Frontal cortex (tissue), 4 donors: ENCODE data around the gene NSDHL. TPM values are rescaled to one million over a fixed set of nuclear protein-coding genes. Genes with fewer than 3 reads are reported as not detected.
"Not testable (repeated sequence)": the region's sequence is repeated elsewhere in the genome, so short reads cannot be mapped to it uniquely, and the experiment has no call there.

Source experiments
- DNase-seq, 2 donors: peaks; one replicate each; pipeline ENCODE4 v3.0.0; 2012; ENCODE audit warnings: low spot score in 2 of 2
- FAIRE-seq: peaks from 2 replicates; lab custom pipeline; 2012; peaks lifted over from hg19 to GRCh38; lab: Jason Lieb, UNC
- total RNA-seq: library from RNA; depleted of rRNA; stranded (reverse); fragments of >200 nt; gene quantifications from one replicate; pipeline ENCODE4 v1.2.3, GENCODE V29; 2014
- donor health status: control.
- donor health status: control.
- donor health status: control.

The NSDHL gene
- 34.2 TPM for total RNA-seq

GRCh38 chrX:152830312-152831305 is at the start of gene NSDHL, which contains the start of gene CETN2:
TSS of gene NSDHL (plus strand) at chrX:152831063. CDS start at chrX:152846325, 15,262 bp downstream.
TSS of gene CETN2 (minus strand) at chrX:152830757. CDS start at chrX:152830710, 47 bp downstream.
- peak; percentile 94 for FAIRE-seq

DNA sequence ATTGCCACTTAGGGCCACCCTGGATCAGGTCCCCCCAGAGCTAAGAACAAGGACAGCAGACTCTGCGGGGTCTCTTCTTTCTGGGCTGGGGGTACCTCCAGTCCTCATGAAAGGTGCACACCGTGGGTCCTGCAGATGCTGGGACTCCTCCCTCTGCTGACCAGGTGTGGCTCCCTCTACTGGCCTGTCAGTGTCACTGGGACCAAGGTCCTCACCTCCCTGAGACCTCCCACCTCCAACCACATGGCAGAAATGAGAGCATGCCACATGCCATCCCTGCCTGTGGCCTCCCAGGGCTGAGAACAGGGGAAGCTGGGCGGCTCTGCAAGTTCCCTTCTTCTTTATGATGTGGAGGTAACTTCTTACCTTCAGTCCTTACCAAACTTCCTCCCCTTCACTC is 43.8 kb upstream of the NSDHL start:
- not testable (repeated sequence) for FAIRE-seq, DNase-seq

More at GRCh38 chrX:152830312-152831305, at the start of gene NSDHL, which contains the start of gene CETN2:
- DNase-seq, result peak; percentile 85 to 92

GRCh38 chrX:152798945-152799344 is 31.9 kb upstream of the NSDHL start:
- FAIRE-seq (no peak), DNase-seq (no peak)

- DNase-seq, result no peak
- no peak for FAIRE-seq
These were observed 24.8 kb upstream of the NSDHL start for GRCh38 chrX:152806035-152806434.

- FAIRE-seq (no peak), DNase-seq (peak in 1 of 2 donors; percentile 20)
These were observed 20.5 kb upstream of the NSDHL start for GRCh38 chrX:152810403-152810802.

- FAIRE-seq (no peak), DNase-seq (no peak)
These were observed 17.7 kb upstream of the NSDHL start for GRCh38 chrX:152813206-152813605.

GRCh38 chrX:152814048-152814447 is 16.8 kb upstream of the NSDHL start:
- FAIRE-seq, result no peak
- no peak for DNase-seq

DNA sequence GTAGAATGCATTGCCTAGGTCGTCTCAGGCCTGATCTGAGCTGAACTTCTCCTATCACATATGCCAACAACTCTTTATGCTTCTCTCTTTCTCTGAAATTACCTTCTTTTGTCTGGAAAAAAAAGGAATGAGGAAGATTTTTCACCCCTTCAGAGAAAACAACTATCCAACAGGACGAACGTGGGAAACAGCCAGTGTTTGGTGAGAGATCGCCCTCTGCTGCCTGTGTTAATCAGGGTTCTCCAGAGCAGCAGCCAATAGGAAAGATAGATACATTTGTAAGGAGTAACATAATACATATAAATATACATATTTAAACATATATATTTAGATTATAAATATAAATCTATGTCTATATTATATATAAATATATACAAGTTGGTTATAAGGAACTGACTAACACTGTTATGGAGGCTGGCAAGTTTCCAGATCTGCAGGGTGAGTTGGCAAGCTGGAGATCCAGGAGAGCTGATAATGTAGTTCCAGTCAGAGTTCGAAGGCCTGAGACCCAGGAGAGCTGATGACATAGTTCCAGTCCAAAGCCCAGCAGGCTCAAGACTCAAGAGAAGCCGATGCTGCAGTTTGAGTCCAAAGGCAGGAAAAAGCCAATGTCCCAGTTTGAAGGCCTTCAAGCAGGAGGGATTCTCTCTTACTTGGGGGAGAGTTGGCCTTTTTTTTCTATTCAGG is 13.6 kb upstream of the NSDHL start:
- FAIRE-seq, result peak; percentile 34
- DNase-seq, result no peak

- FAIRE-seq (no peak), DNase-seq (no peak)
These were observed 12.5 kb upstream of the NSDHL start for GRCh38 chrX:152818356-152818755.

- no peak for FAIRE-seq
- DNase-seq, result no peak
These were observed 11.6 kb upstream of the NSDHL start for GRCh38 chrX:152819266-152819665.

- FAIRE-seq, result no peak
- no peak for DNase-seq
These were observed 11.1 kb upstream of the NSDHL start for GRCh38 chrX:152819732-152820131.

GRCh38 chrX:152821145-152821765 is 9.6 kb upstream of the NSDHL start:
- DNase-seq (no peak), FAIRE-seq (no peak)

DNA sequence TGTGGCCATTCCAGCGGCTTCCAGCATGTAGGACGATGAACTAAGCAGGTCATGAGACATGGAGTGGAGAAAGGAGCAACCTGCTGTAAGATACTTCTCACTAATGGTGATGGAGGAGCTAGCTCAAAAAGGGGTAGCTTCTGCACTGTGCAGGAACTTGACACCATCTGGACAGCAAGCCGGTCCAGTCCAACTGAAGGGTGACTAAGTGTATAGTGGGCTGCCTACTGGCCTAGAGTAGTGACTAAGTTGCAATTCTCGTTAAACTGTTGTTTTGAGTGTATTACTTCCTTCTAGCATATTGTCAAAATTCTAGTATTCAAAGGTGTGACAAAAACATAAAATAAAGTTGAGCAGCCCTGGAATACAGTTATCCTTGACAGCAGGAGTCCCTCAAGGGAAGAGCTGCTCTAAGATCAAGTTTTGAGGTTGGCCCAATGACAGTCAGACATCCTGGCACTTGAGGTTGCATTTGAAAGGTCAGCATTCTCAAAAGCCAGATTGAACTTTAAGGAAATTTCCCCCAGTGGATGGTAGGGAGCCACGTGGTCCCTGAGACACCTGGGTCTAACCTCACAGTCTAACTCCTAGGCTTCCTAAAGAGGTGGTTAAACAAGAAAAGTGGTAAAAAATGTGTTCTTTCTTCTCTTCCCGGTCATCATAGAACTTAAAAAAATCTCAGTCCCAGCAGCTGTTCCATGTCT is 8.3 kb upstream of the NSDHL start:
- no peak for FAIRE-seq
- no peak for DNase-seq

DNA sequence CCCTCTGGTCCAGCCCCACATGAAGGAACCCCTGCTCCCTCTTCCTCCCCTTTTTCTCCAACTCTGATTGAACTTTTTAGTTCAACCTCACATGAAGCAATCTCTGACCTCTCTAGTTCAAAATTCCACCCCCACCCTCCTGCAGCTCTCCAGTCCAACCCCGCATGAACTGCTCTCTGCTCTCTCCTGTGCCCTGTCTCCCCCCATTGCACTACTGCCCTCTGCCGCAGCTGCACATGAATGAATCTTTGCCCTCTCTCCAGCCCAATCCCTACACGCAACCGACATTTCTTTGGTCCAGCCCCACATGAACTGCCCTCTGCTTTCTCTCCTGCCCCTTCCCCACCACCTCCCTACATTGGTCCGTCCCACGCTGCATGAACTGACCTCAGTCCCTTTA is 7.2 kb upstream of the NSDHL start:
- FAIRE-seq (no peak), DNase-seq (no peak)

GRCh38 chrX:152824841-152825374 is 6.0 kb upstream of the NSDHL start:
- no peak for DNase-seq
- FAIRE-seq, result no peak

GRCh38 chrX:152831391-152831790 is 528 bp downstream of the NSDHL start:
- no peak for FAIRE-seq
- DNase-seq, result no peak

DNA sequence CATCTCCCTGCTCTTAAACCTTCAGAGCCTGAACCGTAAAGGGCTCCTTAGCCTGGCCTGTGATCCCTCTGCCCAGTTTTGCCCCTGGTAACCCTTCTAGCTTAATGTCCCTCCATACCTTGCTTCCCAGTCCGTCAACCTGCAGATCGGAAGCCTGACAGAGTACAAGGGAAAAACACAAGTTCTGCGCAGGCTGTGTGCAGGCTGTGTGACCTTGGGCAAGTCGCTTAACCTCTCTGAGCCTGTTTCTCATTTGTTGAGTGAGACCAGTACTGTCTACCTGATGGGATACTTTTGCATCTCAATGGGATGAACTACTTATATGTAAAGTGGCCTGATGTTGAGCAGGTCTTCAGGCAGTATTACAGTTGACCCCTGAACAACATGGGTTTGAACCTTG is 1.7 kb downstream of the NSDHL start:
- DNase-seq (no peak), FAIRE-seq (no peak)

GRCh38 chrX:152833378-152833777 is 2.5 kb downstream of the NSDHL start:
- FAIRE-seq (no peak), DNase-seq (no peak)

DNA sequence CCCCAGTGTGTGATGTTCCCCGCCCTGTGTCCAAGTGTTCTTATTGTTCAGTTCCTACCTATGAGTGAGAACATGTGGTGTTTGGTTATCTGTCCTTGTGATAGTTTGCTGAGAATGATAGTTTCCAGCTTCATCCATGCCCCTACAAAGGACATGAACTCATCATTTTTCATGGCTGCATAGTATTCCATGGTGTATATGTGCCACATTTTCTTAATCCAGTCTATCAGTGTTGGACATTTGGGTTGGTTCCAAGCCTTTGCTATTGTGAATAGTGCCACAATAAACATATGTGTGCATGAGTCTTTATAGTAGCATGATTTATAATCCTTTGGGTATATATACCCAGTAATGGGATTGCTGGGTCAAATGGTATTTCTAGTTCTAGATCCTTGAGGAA is 4.6 kb downstream of the NSDHL start:
- FAIRE-seq, result not testable (repeated sequence)

More for the DNA sequence above, 4.6 kb downstream of the NSDHL start:
- not testable (repeated sequence) for DNase-seq
